Activated T-helper 2 cell treated with anti-CD3 and anti-CD28 coated beads, Interferon-gamma antibody, Interleukin-2, Interleukin-4, amounts not matched to agents 10 μg/mL and 5 μg/mL and 100 μg/mL, durations not matched to agents 14 hours and 24 hours and 36 hours (primary cell): ENCODE measurements around the gene OR52E6. TPM values are rescaled to one million over a fixed set of nuclear protein-coding genes. Genes with fewer than 3 reads are reported as not detected.

ENCODE experiments used
- total RNA-seq: library from RNA; stranded (reverse); gene quantifications from 2 replicates; pipeline ENCODE4 v1.2.3, GENCODE V29; 2022

The OR52E6 gene
- total RNA-seq, 1 donor from 2014 or later: not detected

Other genes with a start within 250 kb of the OR52E6 start
- 0.87 and 1.8 TPM in 2 replicates for gene TRIM6, start 245.3 kb downstream of the OR52E6 start, total RNA-seq
- 6.7 and 7.8 TPM in 2 replicates for gene TRIM34, start 216.9 kb downstream of the OR52E6 start, total RNA-seq
- gene TRIM5, start 156.8 kb downstream of the OR52E6 start, total RNA-seq: 12.4 and 14.1 TPM in 2 replicates
- 83.9 and 96.0 TPM in 2 replicates for gene TRIM22, start 152.1 kb downstream of the OR52E6 start, total RNA-seq
- gene OR56B1, start 105.4 kb downstream of the OR52E6 start, total RNA-seq: not detected in 2 replicates
- gene OR52N4, start 87.7 kb downstream of the OR52E6 start, total RNA-seq: not detected in 2 replicates
- gene OR52N5, start 58.5 kb downstream of the OR52E6 start, total RNA-seq: not detected in 2 replicates
- gene OR52N1, start 50.6 kb downstream of the OR52E6 start, total RNA-seq: not detected in 2 replicates
- gene OR52N2, start 33.0 kb downstream of the OR52E6 start, total RNA-seq: not detected in 2 replicates
- not detected in 2 replicates for gene OR52E8, start 15.8 kb upstream of the OR52E6 start, total RNA-seq
- not detected in 2 replicates for gene OR52E4, start 38.7 kb upstream of the OR52E6 start, total RNA-seq
- not detected in 2 replicates for gene OR52E5, start 51.3 kb upstream of the OR52E6 start, total RNA-seq
- not detected in 2 replicates for gene OR56A3, start 100.4 kb upstream of the OR52E6 start, total RNA-seq
- gene OR56A5, start 126.6 kb upstream of the OR52E6 start, total RNA-seq: not detected in 2 replicates
- not detected in 2 replicates for gene OR52L1, start 145.1 kb upstream of the OR52E6 start, total RNA-seq
- not detected in 2 replicates for gene OR56A4, start 165.0 kb upstream of the OR52E6 start, total RNA-seq
- gene OR56A1, start 188.9 kb upstream of the OR52E6 start, total RNA-seq: not detected in 2 replicates